Pons (tissue), 1 donor: ENCODE measurements around the gene RTN4RL2.

Source experiments
- DNase-seq: peaks from one replicate; pipeline ENCODE4 v3.0.0-alpha.2; 2016; ENCODE audit warnings: low spot score

Gene RTN4RL2

GRCh38 chr11:57500515-57500914, 40.2 kb downstream of the RTN4RL2 start:
- DNase-seq, result no peak

GRCh38 chr11:57500926-57501325, 40.6 kb downstream of the RTN4RL2 start:
- no peak for DNase-seq

- peak; percentile 29 for DNase-seq
Measured at GRCh38 chr11:57501953-57502352, 41.6 kb downstream of the RTN4RL2 start.

- DNase-seq, result no peak
Measured at GRCh38 chr11:57502376-57502775, 42.0 kb downstream of the RTN4RL2 start.

GRCh38 chr11:57502870-57503269, 42.5 kb downstream of the RTN4RL2 start:
- no peak for DNase-seq

- DNase-seq, result no peak
Measured at GRCh38 chr11:57504511-57504910, 44.2 kb downstream of the RTN4RL2 start.

GRCh38 chr11:57506522-57506921, 46.2 kb downstream of the RTN4RL2 start:
- DNase-seq, result no peak

- no peak for DNase-seq
Measured at GRCh38 chr11:57508341-57509170, 48.2 kb downstream of the RTN4RL2 start.

GRCh38 chr11:57511741-57512430, 51.6 kb downstream of the RTN4RL2 start:
- no peak for DNase-seq

- DNase-seq, result no peak
Measured at GRCh38 chr11:57512646-57513451, 52.5 kb downstream of the RTN4RL2 start.

- DNase-seq, result no peak
Measured at GRCh38 chr11:57513452-57513795, 53.1 kb downstream of the RTN4RL2 start.

- no peak for DNase-seq
Measured at GRCh38 chr11:57513911-57514537, 53.7 kb downstream of the RTN4RL2 start.

GRCh38 chr11:57514538-57515331, 54.4 kb downstream of the RTN4RL2 start:
- no peak for DNase-seq

- DNase-seq, result no peak
Measured at GRCh38 chr11:57515332-57516060, 55.2 kb downstream of the RTN4RL2 start, which contains the start of gene SLC43A1. Gene SLC43A1 (minus strand): TSS chr11:57515702. CDS start chr11:57514111, 1,591 bp downstream.

- no peak for DNase-seq
Measured at GRCh38 chr11:57516061-57516443, 55.7 kb downstream of the RTN4RL2 start.

- DNase-seq, result no peak
Measured at GRCh38 chr11:57521116-57521515, 60.8 kb downstream of the RTN4RL2 start.

GRCh38 chr11:57523419-57523818, 63.1 kb downstream of the RTN4RL2 start:
- no peak for DNase-seq
